H1 (cell line): ENCODE measurements around the gene MTCH2. TPM values are rescaled to one million over a fixed set of nuclear protein-coding genes. Genes with fewer than 3 reads are reported as not detected.

Source experiments
- CHD1 ChIP-seq: IDR thresholded peaks from 2 replicates; pipeline ENCODE4 v1.6.1; 2012; ENCODE audit warnings: low read depth, low read length, improper control_type of control experiment
- NRF1 ChIP-seq: IDR thresholded peaks from 2 replicates; pipeline ENCODE4 v1.6.1; 2011; ENCODE audit warnings: mild to moderate bottlenecking, low read depth, low read length, improper control_type of control experiment
- RNF2 ChIP-seq: fragments of 200-900, 300-1000 bp; sonication (generic); IDR thresholded peaks from 2 replicates; pipeline ENCODE4 v1.7.1; 2016; ENCODE audit warnings: borderline replicate concordance, low read depth, mild to moderate bottlenecking, antibody characterized with exemption, low read length; ENCODE audit not compliant: poor library complexity, severe bottlenecking; ENCODE audit errors: missing control alignments
- polyA plus RNA-seq, 7 experiments: library from polyadenylated mRNA; depleted of rRNA in 3 of 7; stranded (reverse) in 5 of 7; unstranded in 2 of 7; fragments of >200 nt in 5 of 7; fragments of 200-250 nt in 2 of 7; gene quantifications; 1 replicate in 5 of 7; 2 replicates in 1 of 7; 4 replicates in 1 of 7; pipeline versions ENCODE4 v1.2.1 to v1.2.3, GENCODE V29; 2011 to 2013; ENCODE audit warnings: missing spikeins in 2 of 7, mixed read lengths in 2 of 7
- total RNA-seq: library from RNA; stranded (reverse); fragmentation: NEBNext Ultra II Directional; extraction: Animal tissue kit (Norgen Biotek cat#: 25700); gene quantifications from 2 replicates; pipeline ENCODE4 v1.2.1, GENCODE V29; 2021

Gene MTCH2
- total and polyA plus RNA-seq, 2 of the 8 experiments (the other 6 are each of a cell fraction or from before 2014, with no cell fraction given): 157 to 171 TPM

- TF ChIP-seq RNF2 (no peak), NRF1 (no peak), CHD1 (no peak)
- TF ChIP-seq, all 59 proteins: peak for 0
Observed at GRCh38 chr11:47649276-47649675, 6.9 kb upstream of the MTCH2 start (continued).
